Calu3 (cell line): Measurements from ENCODE around the gene XPR1. TPM values are rescaled to one million over a fixed set of nuclear protein-coding genes. Genes with fewer than 3 reads are reported as not detected.

Source experiments
- BruUV-seq: library from RNA; stranded (reverse); fragments of 400-500 nt; replicated peaks from 2 replicates; lab custom pipeline; 2021; lab: Mats Ljungman, UMichigan
- CTCF ChIA-PET: fragments of 300-600 bp; sonication (Branson Sonifier 250); formaldehyde crosslinking; loops from one replicate; lab custom pipeline; 2022; ENCODE audit warnings: antibody characterized with exemption; lab: Charles Lee
- DNase-seq: peaks from one replicate; pipeline ENCODE4 v3.0.0; 2022
- H3K27ac Mint-ChIP-seq: one replicate; pipeline ENCODE4 v1.8.0; 2022; ENCODE audit warnings: mixed read lengths; ENCODE audit not compliant: unreplicated experiment
- H3K27me3 Mint-ChIP-seq: one replicate; pipeline ENCODE4 v1.8.0; 2022; ENCODE audit warnings: mixed read lengths; ENCODE audit not compliant: unreplicated experiment
- H3K36me3 Mint-ChIP-seq: one replicate; pipeline ENCODE4 v1.8.0; 2022; ENCODE audit warnings: mild to moderate bottlenecking, moderate library complexity, mixed read lengths; ENCODE audit not compliant: insufficient read depth, unreplicated experiment
- H3K4me1 Mint-ChIP-seq: one replicate; pipeline ENCODE4 v1.8.0; 2022; ENCODE audit warnings: mild to moderate bottlenecking, low read depth, mixed read lengths; ENCODE audit not compliant: unreplicated experiment
- H3K4me3 Mint-ChIP-seq: one replicate; pipeline ENCODE4 v1.8.0; 2022; ENCODE audit warnings: mild to moderate bottlenecking, low read depth, moderate library complexity, mixed read lengths; ENCODE audit not compliant: unreplicated experiment
- H3K9me3 Mint-ChIP-seq: one replicate; pipeline ENCODE4 v1.8.0; 2022; ENCODE audit warnings: low read depth, mixed read lengths; ENCODE audit not compliant: unreplicated experiment
- intact Hi-C: fragments of 100-400 bp; cut with micrococcal nuclease; formaldehyde crosslinking; loops from one replicate; pipeline ENCODE4 v1.10.0; 2022; ENCODE audit not compliant: unreplicated experiment
- total RNA-seq: library from RNA; stranded (reverse); gene quantifications from 2 replicates; pipeline ENCODE4 v1.2.3, GENCODE V29; 2022
- TF ChIP-seq, protein P1 (sequence below): fragments of 200-600 bp; IDR thresholded peaks from one replicate; pipeline ENCODE4 v1.8.0; 2022; ENCODE audit warnings: antibody characterized with exemption; ENCODE audit not compliant: unreplicated experiment

The XPR1 gene
- total RNA-seq, 1 experiment from 2014 or later: 44.5 TPM

DNA sequence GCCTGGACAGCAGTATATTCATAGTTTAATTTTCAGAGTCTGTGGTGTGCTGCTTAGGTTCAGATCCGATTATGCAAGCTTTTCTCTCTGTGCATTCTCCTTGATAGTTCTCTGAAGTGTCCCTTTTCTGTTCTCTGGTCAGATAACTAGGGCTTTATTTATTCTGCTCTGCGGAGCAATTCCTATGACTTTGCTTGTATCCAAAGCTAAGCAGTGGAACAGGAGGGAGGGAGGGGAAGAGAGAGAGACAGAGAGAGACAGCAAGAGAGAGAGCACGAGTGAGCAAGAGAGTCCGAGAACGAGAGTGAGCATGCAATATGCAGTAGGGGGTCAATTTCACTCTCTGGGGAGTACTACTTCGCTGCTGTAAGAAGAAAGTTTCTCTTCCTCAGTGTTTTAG lies 113.3 kb downstream of the XPR1 start:
- CTCF ChIA-PET: interaction anchor here (0.6 kb wide), 1 partner anchor 42 kb away, joined by 3 read pairs; no protein-coding TSS in a partner anchor

DNA sequence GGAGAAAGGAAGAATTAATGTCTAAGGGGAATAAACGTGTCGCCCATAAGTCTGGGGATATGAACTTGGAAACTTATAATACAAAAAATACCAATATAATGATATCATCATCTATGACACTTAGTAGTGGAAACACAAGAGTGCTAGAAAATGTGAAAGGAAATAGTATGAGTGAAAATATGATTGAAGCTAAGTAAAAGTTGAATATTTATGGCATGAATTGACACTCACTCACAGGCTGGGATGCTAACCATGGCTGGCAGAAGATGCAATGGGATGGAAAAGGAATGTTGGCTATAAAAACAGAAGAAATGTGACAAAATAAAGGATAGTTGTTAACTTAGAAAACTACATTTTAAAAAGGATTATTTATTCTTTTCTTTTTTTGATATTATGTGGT lies 120.1 kb downstream of the XPR1 start:
- TF ChIP-seq, protein P1, sequence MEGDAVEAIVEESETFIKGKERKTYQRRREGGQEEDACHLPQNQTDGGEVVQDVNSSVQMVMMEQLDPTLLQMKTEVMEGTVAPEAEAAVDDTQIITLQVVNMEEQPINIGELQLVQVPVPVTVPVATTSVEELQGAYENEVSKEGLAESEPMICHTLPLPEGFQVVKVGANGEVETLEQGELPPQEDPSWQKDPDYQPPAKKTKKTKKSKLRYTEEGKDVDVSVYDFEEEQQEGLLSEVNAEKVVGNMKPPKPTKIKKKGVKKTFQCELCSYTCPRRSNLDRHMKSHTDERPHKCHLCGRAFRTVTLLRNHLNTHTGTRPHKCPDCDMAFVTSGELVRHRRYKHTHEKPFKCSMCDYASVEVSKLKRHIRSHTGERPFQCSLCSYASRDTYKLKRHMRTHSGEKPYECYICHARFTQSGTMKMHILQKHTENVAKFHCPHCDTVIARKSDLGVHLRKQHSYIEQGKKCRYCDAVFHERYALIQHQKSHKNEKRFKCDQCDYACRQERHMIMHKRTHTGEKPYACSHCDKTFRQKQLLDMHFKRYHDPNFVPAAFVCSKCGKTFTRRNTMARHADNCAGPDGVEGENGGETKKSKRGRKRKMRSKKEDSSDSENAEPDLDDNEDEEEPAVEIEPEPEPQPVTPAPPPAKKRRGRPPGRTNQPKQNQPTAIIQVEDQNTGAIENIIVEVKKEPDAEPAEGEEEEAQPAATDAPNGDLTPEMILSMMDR: no peak
- H3K4me3 Mint-ChIP-seq: no peak overlapping the region
- peaks cover 6% of the 10 kb centered on the region for H3K9me3 Mint-ChIP-seq
- intact Hi-C loops: no loop called here
- no peaks in the 10 kb centered on the region for H3K36me3 Mint-ChIP-seq
- DNase-seq: no peak
- BruUV-seq: no TSS peak
- H3K27ac Mint-ChIP-seq: peak overlapping the region; percentile 9
- no peaks in the 10 kb centered on the region for H3K4me1 Mint-ChIP-seq
- CTCF ChIA-PET: no interaction called here
- H3K27me3 Mint-ChIP-seq: no peaks in the 10 kb centered on the region

More for the DNA sequence above, 113.3 kb downstream of the XPR1 start:
- TF ChIP-seq, protein P1: no peak
- H3K27me3 Mint-ChIP-seq: no peaks in the 10 kb centered on the region
- intact Hi-C loops: no loop called here
- no peak overlapping the region for H3K4me3 Mint-ChIP-seq
- no peaks in the 10 kb centered on the region for H3K36me3 Mint-ChIP-seq
- no peak for DNase-seq
- H3K27ac Mint-ChIP-seq: no peak overlapping the region
- BruUV-seq: no TSS peak
- H3K9me3 Mint-ChIP-seq: peaks cover 5% of the 10 kb centered on the region
- no peaks in the 10 kb centered on the region for H3K4me1 Mint-ChIP-seq

DNA sequence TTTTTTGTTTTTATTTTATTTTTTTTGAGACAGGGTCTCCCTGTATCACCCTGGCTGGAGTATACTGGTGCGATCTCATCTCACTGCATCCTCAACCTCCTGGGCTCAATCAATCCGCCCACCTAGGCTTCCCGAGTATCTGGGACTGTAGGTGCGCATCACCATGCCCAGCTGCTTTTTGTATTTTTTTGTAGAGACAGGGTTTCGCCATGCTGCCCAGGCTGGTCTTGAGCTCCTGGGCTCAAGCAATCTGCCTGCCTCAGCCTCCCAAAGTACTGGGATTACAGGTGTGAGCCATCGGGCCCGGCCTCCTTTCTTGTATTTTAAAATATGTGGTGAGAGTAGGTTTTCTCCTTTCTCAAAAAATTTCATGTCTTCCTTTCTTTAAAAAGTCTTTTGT lies 122.6 kb downstream of the XPR1 start:
- CTCF ChIA-PET: no interaction called here
- intact Hi-C loops: no loop called here
- Mint-ChIP-seq H3K27me3 (no peaks in the 10 kb centered on the region), H3K36me3 (no peaks in the 10 kb centered on the region), H3K9me3 (peaks cover 10% of the 10 kb centered on the region), H3K27ac (no peak overlapping the region), H3K4me3 (no peak overlapping the region), H3K4me1 (no peaks in the 10 kb centered on the region)
- DNase-seq: no peak
- TF ChIP-seq, protein P1: no peak
- BruUV-seq: no TSS peak

DNA sequence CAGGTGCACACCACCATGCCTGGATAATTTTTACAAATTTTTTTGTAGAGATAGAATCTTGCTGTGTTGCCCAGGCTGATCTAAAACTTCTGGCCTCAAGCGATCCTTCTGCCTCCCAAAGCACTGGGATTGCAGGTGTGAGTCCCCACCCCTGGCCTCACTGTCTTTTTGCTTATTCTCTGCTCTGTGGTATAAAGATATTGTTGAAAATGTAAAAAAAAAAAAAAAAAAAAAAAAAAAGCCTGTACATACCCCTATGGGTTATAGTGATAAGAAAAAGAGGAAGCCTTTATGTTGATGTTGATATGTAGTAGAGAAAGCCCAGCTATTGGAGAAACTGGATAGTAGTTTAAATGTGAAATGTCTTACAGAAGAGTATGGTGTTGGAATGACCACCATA lies 125.8 kb downstream of the XPR1 start:
- no peak overlapping the region for H3K4me3 Mint-ChIP-seq
- BruUV-seq: no TSS peak
- no peaks in the 10 kb centered on the region for H3K36me3 Mint-ChIP-seq
- no peak for DNase-seq
- CTCF ChIA-PET: interaction anchor here (0.7 kb wide), 3 partner anchors 78 to 177 kb away, joined by 3 to 6 read pairs (median 4); no protein-coding TSS in a partner anchor
- H3K4me1 Mint-ChIP-seq: no peaks in the 10 kb centered on the region
- intact Hi-C loops: no loop called here
- H3K27me3 Mint-ChIP-seq: no peaks in the 10 kb centered on the region
- H3K27ac Mint-ChIP-seq: no peak overlapping the region
- TF ChIP-seq, protein P1: no peak
- H3K9me3 Mint-ChIP-seq: peaks cover 7% of the 10 kb centered on the region
